Neuronal stem cell (in vitro differentiated cells): ENCODE data around the gene C1orf185.
"Not testable (repeated sequence)": the region's sequence is repeated elsewhere in the genome, so short reads cannot be mapped to it uniquely, and the experiment has no call there.

Experiments used
- DNase-seq: peaks from one replicate; pipeline ENCODE4 v3.0.0-alpha.2; 2013; ENCODE audit warnings: low spot score
- H2AFZ ChIP-seq: one replicate; pipeline ENCODE4 v1.6.1; 2013; ENCODE audit warnings: mild to moderate bottlenecking, low read length, inconsistent platforms
- H2AK5ac ChIP-seq: 2 replicates; pipeline ENCODE4 v1.6.1; 2013; ENCODE audit warnings: low read depth, mild to moderate bottlenecking, inconsistent platforms, low read length, moderate library complexity, mixed read lengths
- H2BK120ac ChIP-seq: 2 replicates; pipeline ENCODE4 v1.6.1; 2013; ENCODE audit warnings: low read depth, mild to moderate bottlenecking, inconsistent platforms, low read length, moderate library complexity, mixed read lengths
- H2BK12ac ChIP-seq: one replicate; pipeline ENCODE4 v1.6.1; 2013; ENCODE audit warnings: low read length, inconsistent platforms
- H2BK15ac ChIP-seq: 2 replicates; pipeline ENCODE4 v1.6.1; 2013; ENCODE audit warnings: mild to moderate bottlenecking, low read length, inconsistent platforms, mixed read lengths
- H2BK5ac ChIP-seq: one replicate; pipeline ENCODE4 v1.6.1; 2013; ENCODE audit warnings: inconsistent platforms, mild to moderate bottlenecking, low read length, moderate library complexity
- H3K14ac ChIP-seq: one replicate; pipeline ENCODE4 v1.6.1; 2013; ENCODE audit warnings: low read length, inconsistent platforms
- H3K18ac ChIP-seq: 2 replicates; pipeline ENCODE4 v1.6.1; 2013; ENCODE audit warnings: low read length, inconsistent platforms
- H3K23ac ChIP-seq: 2 replicates; pipeline ENCODE4 v1.6.1; 2013; ENCODE audit warnings: low read depth, mild to moderate bottlenecking, mixed read lengths, low read length, inconsistent platforms; ENCODE audit not compliant: poor library complexity
- H3K27ac ChIP-seq: replicated peaks from 3 replicates; pipeline ENCODE4 v1.5.1; 2013; ENCODE audit warnings: low read length, inconsistent platforms
- H3K27me3 ChIP-seq, 3 experiments: 2 replicates each; pipeline ENCODE4 v1.6.1; 2013; ENCODE audit warnings: low read length in 3 of 3, mild to moderate bottlenecking in 2 of 3, inconsistent platforms in 1 of 3, low read depth in 1 of 3, mixed read lengths in 1 of 3, moderate library complexity in 1 of 3; ENCODE audit not compliant: control insufficient read depth in 3 of 3, insufficient read depth in 3 of 3
- H3K36me3 ChIP-seq, 2 donors: replicated peaks in 1 of 2; 2 replicates each; pipeline ENCODE4 v1.6.1; 2013; ENCODE audit warnings: low read length in 2 of 2; ENCODE audit not compliant: control insufficient read depth in 2 of 2, insufficient read depth in 2 of 2
- H3K4ac ChIP-seq: 2 replicates; pipeline ENCODE4 v1.6.1; 2013; ENCODE audit warnings: inconsistent platforms, mild to moderate bottlenecking, low read length, moderate library complexity
- H3K4me1 ChIP-seq, 2 donors: 1 replicate in 1 of 2; 2 replicates in 1 of 2; pipeline ENCODE4 v1.6.1; 2013; ENCODE audit warnings: low read length in 2 of 2, low read depth in 1 of 2; ENCODE audit not compliant: control insufficient read depth in 2 of 2, insufficient read depth in 1 of 2
- H3K4me2 ChIP-seq: one replicate; pipeline ENCODE4 v1.6.1; 2013; ENCODE audit warnings: mild to moderate bottlenecking, low read length, inconsistent platforms; ENCODE audit not compliant: insufficient read depth, poor library complexity, severe bottlenecking
- H3K4me3 ChIP-seq, 2 donors: 2 replicates each; pipeline ENCODE4 v1.5.1; 2013; ENCODE audit warnings: low read length in 2 of 2, mild to moderate bottlenecking in 2 of 2, inconsistent platforms in 1 of 2, moderate library complexity in 1 of 2
- H3K79me1 ChIP-seq: one replicate; pipeline ENCODE4 v1.6.1; 2013; ENCODE audit warnings: low read depth, mild to moderate bottlenecking, inconsistent platforms, low read length, moderate library complexity
- H3K9ac ChIP-seq: one replicate; pipeline ENCODE4 v1.6.1; 2013; ENCODE audit warnings: mild to moderate bottlenecking, low read depth, low read length, inconsistent platforms; ENCODE audit not compliant: poor library complexity
- H3K9me3 ChIP-seq, 2 donors: replicated peaks in 1 of 2; 2 replicates each; pipeline versions ENCODE3 to v1.6.1; 2013; ENCODE audit warnings: low read length in 2 of 2, mild to moderate bottlenecking in 2 of 2, inconsistent platforms in 1 of 2, low read depth in 1 of 2, mixed read lengths in 1 of 2, moderate library complexity in 1 of 2; ENCODE audit not compliant: control insufficient read depth in 2 of 2, insufficient read depth in 1 of 2
- H4K8ac ChIP-seq: one replicate; pipeline ENCODE4 v1.6.1; 2013; ENCODE audit warnings: low read depth, mild to moderate bottlenecking, inconsistent platforms, low read length, moderate library complexity
- H4K91ac ChIP-seq: one replicate; pipeline ENCODE4 v1.6.1; 2013; ENCODE audit warnings: low read length, low read depth, mild to moderate bottlenecking, inconsistent platforms; ENCODE audit not compliant: poor library complexity
- WGBS, 2 donors: extraction: QIAGEN DNeasy Blood & Tissue Kit; methylation state at CpG; one replicate each; pipeline ENCODE4 v1.1.7; 2013; ENCODE audit warnings: missing lambda C conversion rate in 2 of 2, mixed read lengths in 1 of 2; ENCODE audit not compliant: insufficient read length in 2 of 2, insufficient replicate concordance in 1 of 2; ENCODE audit errors: extremely low coverage in 2 of 2; 5-methylcytosine and 5-hydroxymethylcytosine counted together

Gene C1orf185

DNA sequence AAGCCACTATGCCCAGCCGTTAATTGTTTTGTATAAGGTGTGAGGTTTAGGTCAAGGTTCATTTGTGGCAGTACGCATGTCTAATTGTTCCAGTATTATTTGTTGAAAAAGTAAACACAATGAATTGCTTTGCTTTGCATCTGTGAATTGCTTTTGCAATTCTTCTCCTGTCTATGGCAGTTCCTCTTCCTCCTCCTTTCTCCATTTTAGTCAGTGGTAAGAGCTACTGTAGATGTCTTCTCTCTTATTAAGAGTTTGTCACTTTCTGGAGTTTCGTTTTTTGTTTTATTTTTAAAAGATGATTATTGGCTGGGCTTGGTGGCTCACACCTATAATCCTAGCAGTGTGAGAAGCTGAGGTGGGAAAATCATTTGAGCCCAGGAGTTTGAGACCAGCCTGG lies 29.2 kb downstream of the C1orf185 start:
- Histone ChIP-seq H3K18ac (no peak overlapping the region), H2AFZ (no peak overlapping the region), H3K27me3 (no peaks in the 10 kb centered on the region), H2BK120ac (no peak overlapping the region), H3K23ac (no peak overlapping the region), H2BK12ac (no peak overlapping the region), H4K8ac (no peak overlapping the region), H3K9ac (no peak overlapping the region), H2AK5ac (no peak overlapping the region), H3K14ac (no peak overlapping the region), H2BK5ac (no peak overlapping the region), H4K91ac (no peak overlapping the region), H3K4me3 (no peak overlapping the region), H3K79me1 (no peaks in the 10 kb centered on the region), H3K9me3 (no peaks in the 10 kb centered on the region), H3K4ac (no peak overlapping the region), H3K36me3 (no peaks in the 10 kb centered on the region), H3K4me2 (no peak overlapping the region), H3K27ac (no peak overlapping the region), H3K4me1 (no peaks in the 10 kb centered on the region), H2BK15ac (no peak overlapping the region)
- DNase-seq = no peak
- no CpG with 5 or more reads among the region's 3 CpGs for WGBS, 2 donors

DNA sequence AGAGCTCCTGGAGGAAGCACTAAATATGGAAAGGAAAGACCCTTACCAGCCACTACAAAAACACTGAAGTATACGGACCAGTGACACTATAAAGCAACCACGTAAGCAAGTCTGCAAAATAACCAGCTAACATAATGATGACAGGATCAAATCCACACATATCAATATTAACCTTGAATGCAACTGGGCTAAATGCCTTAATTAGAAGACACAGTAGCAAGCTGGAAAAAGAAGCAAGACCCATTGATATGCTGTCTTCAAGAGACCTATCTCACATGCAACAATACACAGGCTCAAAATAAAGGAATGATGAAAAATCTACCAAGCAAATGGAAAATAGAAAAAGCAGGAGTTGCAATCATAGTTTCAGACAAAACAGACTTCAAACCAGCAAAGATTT lies 31.0 kb downstream of the C1orf185 start:
- Histone ChIP-seq H3K79me1 (no peaks in the 10 kb centered on the region), H3K27me3 (no peaks in the 10 kb centered on the region), H3K27ac (no peak overlapping the region), H3K14ac (no peak overlapping the region), H2AK5ac (no peak overlapping the region), H2BK5ac (no peak overlapping the region), H2BK120ac (no peak overlapping the region), H2AFZ (no peak overlapping the region), H4K8ac (no peak overlapping the region), H3K4ac (no peak overlapping the region), H3K23ac (no peak overlapping the region), H3K9ac (no peak overlapping the region), H3K36me3 (no peaks in the 10 kb centered on the region), H3K4me1 (no peaks in the 10 kb centered on the region), H3K4me3 (no peak overlapping the region), H2BK12ac (no peak overlapping the region), H2BK15ac (no peak overlapping the region), H3K9me3 (no peaks in the 10 kb centered on the region), H4K91ac (no peak overlapping the region), H3K18ac (no peak overlapping the region), H3K4me2 (no peak overlapping the region)
- no CpG with 5 or more reads among the region's 2 CpGs for WGBS, 2 donors
- no peak for DNase-seq

DNA sequence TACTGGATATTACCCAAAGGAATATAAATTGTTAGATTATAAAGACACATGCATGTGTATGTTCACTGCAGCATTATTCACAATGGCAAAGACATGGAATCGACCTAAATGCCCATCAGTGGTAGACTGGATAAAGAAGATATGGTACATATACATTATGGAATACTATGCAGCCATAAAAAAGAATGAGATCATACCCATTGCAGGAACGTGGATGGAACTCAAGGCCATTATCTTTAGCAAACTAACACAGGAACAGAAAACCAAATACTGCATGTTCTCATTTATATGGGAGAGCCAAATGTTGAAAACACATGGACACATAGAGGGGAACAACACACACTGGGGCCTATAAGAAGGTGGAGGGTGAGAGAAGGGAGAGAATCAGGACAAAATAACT lies 35.7 kb downstream of the C1orf185 start:
- not testable (repeated sequence) for H2AK5ac ChIP-seq, H3K4me1 ChIP-seq, H3K9ac ChIP-seq, H2AFZ ChIP-seq, H4K91ac ChIP-seq, H2BK5ac ChIP-seq, H2BK12ac ChIP-seq, H3K27me3 ChIP-seq, H3K23ac ChIP-seq, H3K14ac ChIP-seq, H3K4ac ChIP-seq, DNase-seq, H2BK120ac ChIP-seq, H3K4me3 ChIP-seq, H3K4me2 ChIP-seq, H4K8ac ChIP-seq, H3K9me3 ChIP-seq, H3K18ac ChIP-seq, H2BK15ac ChIP-seq, H3K79me1 ChIP-seq, H3K36me3 ChIP-seq, H3K27ac ChIP-seq
- no CpG with 5 or more reads among the region's 2 CpGs for WGBS, 2 donors

DNA sequence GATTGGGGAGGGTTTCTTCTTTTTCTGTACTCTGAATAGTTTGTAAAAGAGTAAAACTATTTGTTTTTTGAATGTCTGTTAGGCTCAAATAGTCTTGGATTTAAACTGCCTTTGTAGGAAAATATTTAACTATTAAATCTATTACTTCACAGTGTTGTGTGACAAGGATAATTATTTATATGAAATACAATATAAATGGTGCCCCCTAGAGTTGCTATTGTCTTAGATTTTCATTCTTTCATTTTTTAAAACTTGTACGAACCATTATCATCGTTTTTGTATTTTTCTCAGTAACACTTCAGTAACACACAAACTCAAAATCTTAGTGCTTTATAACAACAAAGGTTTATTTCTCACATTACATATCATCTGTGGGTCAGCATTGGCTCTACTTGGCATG lies 37.4 kb downstream of the C1orf185 start:
- H4K8ac ChIP-seq = no peak overlapping the region
- no peak overlapping the region for H3K4me3 ChIP-seq
- no CpG with 5 or more reads among the region's 2 CpGs for WGBS, 2 donors
- H2AK5ac ChIP-seq = no peak overlapping the region
- no peak overlapping the region for H4K91ac ChIP-seq
- H2BK12ac ChIP-seq = no peak overlapping the region
- H3K9ac ChIP-seq = no peak overlapping the region
- H3K23ac ChIP-seq = no peak overlapping the region
- H3K18ac ChIP-seq = no peak overlapping the region
- no peak overlapping the region for H2BK5ac ChIP-seq
- H3K36me3 ChIP-seq = no peaks in the 10 kb centered on the region
- H3K4ac ChIP-seq = no peak overlapping the region
- DNase-seq = no peak
- no peak overlapping the region for H2BK15ac ChIP-seq
- H3K27me3 ChIP-seq = no peaks in the 10 kb centered on the region
- no peaks in the 10 kb centered on the region for H3K9me3 ChIP-seq
- no peak overlapping the region for H3K14ac ChIP-seq
- H2AFZ ChIP-seq = no peak overlapping the region
- H3K79me1 ChIP-seq = no peaks in the 10 kb centered on the region
- no peak overlapping the region for H3K27ac ChIP-seq
- no peak overlapping the region for H2BK120ac ChIP-seq
- H3K4me1 ChIP-seq = no peaks in the 10 kb centered on the region
- no peak overlapping the region for H3K4me2 ChIP-seq
